HL-60 (cell line): ENCODE measurements around the gene OR4A5.
"Not testable (repeated sequence)": the region's sequence is repeated elsewhere in the genome, so short reads cannot be mapped to it uniquely, and the experiment has no call there.

ENCODE experiments used
- DNase-seq, 2 experiments: peaks; one replicate each; pipeline ENCODE4 v3.0.0-alpha.2; 2010 to 2020; ENCODE audit warnings: low read depth in 1 of 2, low spot score in 1 of 2
- H3K27ac ChIP-seq: fragments of 250-450 bp; sonication (Bioruptor Pico); replicated peaks from 2 replicates; pipeline ENCODE4 v1.5.1; 2020; ENCODE audit warnings: mild to moderate bottlenecking, moderate library complexity
- H3K27me3 ChIP-seq: fragments of 250-450 bp; sonication (Bioruptor Pico); 2 replicates; pipeline ENCODE4 v1.5.1; 2021; ENCODE audit warnings: mild to moderate bottlenecking, moderate library complexity; ENCODE audit not compliant: insufficient read depth, poor library complexity, severe bottlenecking
- H3K4me3 ChIP-seq: replicated peaks from 2 replicates; pipeline ENCODE4 v1.5.1; 2011; ENCODE audit warnings: mild to moderate bottlenecking, control low read depth, low read length; ENCODE audit not compliant: insufficient read depth
- long read RNA-seq: library from polyadenylated mRNA; unstranded; transcript quantifications from one replicate; pipeline ENCODE4 v2.0.0, GENCODE V29; 2020

Gene OR4A5, protein sequence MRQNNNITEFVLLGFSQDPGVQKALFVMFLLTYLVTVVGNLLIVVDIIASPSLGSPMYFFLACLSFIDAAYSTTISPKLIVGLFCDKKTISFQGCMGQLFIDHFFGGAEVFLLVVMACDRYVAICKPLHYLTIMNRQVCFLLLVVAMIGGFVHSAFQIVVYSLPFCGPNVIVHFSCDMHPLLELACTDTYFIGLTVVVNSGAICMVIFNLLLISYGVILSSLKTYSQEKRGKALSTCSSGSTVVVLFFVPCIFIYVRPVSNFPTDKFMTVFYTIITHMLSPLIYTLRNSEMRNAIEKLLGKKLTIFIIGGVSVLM
- long read RNA-seq = 0 reads

DNA sequence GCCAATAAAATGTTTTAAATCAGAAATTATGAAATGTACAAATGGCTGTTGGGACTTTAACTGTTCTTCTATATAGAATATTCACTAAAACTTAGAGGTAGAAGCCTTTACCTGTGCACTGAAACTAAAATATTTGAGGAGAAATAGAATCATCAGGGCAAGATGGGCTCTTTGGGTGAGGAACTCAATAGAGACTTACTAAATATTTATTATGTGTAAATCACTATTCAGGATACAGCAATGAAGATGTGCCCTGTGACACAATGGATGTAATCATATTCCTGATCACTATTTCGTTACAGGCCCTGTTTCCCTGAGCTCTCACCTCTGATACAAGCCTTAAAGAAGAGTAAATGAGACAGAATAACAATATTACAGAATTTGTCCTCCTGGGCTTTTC, at the start of gene OR4A5:
OR4A5 (plus strand) TSS at position 301 of the 400 bp plus-strand sequence; CDS start at position 354, 53 bp downstream.
- DNase-seq, H3K27ac ChIP-seq, H3K27me3 ChIP-seq, H3K4me3 ChIP-seq: not testable (repeated sequence)

DNA sequence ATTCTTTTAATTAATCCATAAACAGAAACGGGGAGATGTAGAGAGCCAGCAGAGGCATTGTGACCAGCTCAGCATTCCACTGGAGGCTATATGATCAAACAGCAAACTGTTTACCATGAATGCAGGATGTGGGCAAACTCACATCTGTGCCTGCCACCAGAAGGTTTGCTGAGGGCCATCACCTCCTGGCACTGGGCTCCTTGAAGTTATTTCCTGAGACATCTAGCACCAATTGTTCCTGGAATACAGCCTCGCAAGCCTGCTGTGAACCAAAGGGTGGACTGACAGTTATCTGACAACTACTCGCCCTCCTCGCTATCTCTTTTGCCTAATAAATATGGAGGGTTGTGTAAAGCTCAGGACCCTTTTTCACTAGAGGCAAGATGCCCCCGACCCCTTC, 13.5 kb downstream of the OR4A5 start:
- not testable (repeated sequence) for H3K4me3 ChIP-seq, H3K27ac ChIP-seq, DNase-seq, H3K27me3 ChIP-seq
